GM21576 (cell line): ENCODE results near the gene CAMK2N2.
A peak's percentile ranks its signal among the peaks of the same experiment; 100 is the strongest.

Experiments
- ATAC-seq: cut with Tn5 transposase; IDR thresholded peaks from one replicate; pipeline ENCODE4 v1.9.1; 2021; ENCODE audit warnings: mild to moderate bottlenecking, moderate library complexity; ENCODE audit not compliant: unreplicated experiment

The CAMK2N2 gene

DNA sequence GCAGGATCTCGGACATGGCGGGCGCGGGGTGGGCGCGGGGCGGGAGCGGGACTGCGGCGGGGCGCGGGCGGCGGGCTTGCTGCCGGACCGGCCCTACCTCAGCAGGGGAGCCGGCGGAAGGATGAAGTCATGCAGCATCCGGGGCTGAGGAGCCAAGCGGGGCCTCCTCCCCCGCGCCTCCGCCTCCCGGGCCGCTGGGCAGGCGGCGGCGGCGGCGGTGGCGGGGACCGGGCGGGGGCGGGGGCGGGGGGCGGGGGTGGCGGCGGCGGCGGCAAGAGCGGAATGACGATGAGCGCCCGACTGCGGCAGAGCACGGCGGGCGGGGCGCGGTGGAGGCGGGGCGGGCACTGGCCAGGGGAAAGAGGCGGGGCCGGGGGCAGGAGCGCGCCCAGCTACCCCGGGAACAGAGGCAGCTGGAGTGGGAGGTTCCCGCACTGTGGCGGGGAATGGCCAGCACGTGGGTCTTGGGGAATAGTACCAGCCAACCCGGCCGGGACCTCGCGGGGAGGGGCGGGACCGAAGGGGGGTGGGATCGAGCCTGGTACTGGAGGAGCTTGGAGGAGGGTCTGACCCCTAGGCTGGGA lies at the start of gene CAMK2N2:
Gene CAMK2N2, minus strand, starts transcription at position 284 of the 584 bp plus-strand sequence. Its CDS starts 268 bp downstream, at position 16.
- no peak for ATAC-seq

DNA sequence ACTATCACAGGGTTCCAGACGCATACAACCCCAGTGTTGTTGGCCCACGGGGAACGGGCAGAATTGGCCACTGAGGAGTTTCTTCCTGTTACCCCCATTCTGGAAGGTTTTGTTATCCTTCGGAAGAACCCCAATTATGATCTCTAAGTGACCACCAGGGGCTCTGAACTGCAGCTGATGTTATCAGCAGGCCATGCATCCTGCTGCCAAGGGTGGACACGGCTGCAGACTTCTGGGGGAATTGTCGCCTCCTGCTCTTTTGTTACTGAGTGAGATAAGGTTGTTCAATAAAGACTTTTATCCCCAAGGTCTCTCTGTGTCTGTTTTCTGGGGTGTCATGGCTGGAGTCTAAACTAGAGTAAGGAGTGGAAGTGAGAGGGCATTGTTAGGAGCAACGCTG lies 47.4 kb upstream of the CAMK2N2 start:
- no peak for ATAC-seq

DNA sequence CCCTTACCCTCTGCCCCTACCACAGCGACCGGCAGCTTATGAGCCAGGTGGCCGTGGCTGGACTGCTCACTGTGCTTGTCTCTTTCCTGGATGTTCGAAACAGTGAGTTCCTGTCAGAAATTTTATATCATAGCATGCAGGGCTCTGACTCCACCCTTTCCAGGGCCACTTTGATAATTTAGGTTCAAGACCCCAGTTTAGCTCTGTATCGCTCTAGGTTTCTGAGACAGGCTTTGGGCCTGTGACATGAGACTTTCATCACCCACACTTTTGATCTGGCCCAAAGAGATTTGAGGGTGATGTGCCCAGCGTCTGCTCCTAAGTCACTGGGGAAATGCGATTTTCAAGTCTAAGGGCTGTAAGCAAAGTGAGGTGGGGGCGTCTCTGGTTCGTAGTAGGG lies 46.6 kb upstream of the CAMK2N2 start:
- no peak for ATAC-seq

DNA sequence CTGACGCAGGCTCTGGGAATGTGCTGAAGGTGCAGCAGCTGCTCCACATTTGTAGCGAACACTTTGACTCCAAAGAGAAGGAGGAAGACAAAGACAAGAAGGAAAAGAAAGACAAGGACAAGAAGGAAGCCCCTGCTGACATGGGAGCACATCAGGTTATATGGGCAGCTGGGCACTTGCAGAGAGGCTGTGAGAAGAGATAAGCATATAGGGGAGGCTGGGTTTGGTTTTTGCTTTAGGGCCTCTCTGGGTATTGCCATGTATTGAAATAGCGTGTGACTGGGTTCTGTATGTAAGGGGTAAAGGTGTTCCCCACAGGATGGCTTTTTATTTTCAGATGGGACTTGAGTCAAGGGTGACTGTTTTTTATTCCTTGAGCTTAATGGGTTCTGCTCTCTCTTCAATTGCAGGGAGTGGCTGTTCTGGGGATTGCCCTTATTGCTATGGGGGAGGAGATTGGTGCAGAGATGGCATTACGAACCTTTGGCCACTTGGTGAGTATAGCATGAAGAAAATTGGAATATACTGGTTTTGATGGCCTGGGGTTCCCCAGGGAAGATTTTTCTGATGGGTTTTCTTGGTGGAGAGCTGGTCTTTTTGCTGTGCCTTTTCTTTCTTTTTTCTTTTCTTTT lies 45.1 kb upstream of the CAMK2N2 start:
- ATAC-seq = no peak

GRCh38 chr3:184305577-184305976 lies 44.2 kb upstream of the CAMK2N2 start:
- ATAC-seq = no peak

DNA sequence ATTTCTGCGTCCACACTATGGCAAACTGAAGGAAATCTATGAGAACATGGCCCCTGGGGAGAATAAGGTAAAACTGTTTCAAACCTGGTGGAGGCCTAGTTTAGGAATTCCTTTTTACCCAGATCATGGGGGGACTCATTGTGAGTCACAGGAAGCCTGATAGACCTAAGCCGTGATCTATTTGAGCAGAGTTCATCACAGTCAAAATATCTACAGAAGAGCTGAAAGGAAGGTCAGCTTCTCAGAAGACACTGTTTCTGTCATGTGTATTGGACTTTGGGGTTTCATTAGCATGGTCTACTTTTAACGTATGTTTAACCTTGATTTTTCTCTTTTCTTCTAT lies 39.0 kb upstream of the CAMK2N2 start:
- ATAC-seq = no peak

DNA sequence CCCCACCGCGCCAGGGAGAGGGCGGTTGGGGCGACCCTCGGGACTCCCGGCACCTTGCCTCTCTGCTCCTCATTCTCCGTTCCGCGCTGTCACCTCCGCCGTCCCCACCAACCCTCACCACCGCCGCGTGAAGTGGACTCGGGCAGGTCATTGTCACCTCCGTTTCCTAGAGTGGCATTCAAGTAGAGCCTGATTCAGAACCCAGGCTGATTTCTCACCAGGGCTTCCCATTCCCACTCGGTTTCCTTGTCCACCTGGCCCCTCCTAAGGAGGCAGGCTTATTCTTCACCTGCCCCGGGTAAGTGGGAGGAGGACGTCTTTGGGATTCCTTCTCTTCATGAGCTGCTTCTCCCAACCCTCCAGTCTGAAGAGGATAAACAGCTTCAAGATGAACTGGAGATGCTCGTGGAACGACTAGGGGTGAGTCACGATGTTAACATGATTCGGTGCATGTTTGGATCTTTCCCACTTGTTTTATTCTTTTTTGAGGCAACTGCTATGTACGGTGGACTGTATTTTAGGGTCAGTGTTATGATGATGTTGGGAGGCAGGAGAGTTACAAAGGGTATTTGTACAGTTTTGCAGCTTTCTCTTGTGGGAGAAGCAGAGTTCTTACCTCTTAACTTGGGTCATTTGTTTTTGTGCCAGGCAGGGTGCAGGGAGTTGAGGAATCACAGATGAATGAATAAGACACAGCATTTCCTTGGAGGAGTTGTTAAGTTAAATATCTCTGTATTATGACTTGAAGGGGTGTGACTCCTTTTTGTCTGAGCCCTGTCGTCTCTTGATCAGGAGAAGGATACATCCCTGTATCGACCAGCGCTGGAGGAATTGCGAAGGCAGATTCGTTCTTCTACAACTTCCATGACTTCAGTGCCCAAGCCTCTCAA lies 38.4 kb upstream of the CAMK2N2 start:
- no peak for ATAC-seq

DNA sequence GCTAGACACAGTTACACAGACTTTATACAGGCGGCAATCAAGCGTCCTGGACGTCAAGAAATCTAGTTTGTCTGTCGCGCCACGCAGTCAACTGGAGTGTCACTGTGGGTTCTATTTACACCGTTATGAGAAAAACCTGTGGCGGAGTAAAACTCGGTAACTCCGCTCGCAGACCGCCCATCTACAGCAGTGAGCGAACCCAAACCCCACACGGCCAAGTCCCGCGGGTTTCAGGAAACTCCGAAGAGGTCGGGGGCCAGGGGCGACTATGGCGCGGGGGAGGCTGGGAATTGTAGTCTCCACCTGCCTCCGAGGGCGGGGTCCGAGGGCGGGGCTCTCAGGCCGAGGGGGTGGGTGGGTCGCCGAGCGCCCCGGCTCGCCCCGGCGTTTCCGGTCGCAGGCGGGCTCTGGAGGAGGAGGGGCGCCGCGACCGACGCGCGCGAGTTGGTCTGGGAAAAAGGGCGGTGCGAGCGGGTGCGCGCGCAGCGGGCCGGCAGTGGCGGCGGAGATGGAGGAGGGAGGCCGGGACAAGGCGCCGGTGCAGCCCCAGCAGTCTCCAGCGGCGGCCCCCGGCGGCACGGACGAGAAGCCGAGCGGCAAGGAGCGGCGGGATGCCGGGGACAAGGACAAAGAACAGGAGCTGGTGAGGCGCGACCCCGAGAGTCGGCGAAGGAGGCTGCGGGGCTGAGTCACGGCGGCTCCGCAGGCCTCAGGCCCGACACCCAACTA lies 37.6 kb upstream of the CAMK2N2 start, which contains the start of gene PSMD2:
Gene PSMD2, plus strand, starts transcription at position 483 of the 729 bp plus-strand sequence. Its CDS starts 26 bp downstream, at position 509.
- peak; percentile 92 for ATAC-seq

DNA sequence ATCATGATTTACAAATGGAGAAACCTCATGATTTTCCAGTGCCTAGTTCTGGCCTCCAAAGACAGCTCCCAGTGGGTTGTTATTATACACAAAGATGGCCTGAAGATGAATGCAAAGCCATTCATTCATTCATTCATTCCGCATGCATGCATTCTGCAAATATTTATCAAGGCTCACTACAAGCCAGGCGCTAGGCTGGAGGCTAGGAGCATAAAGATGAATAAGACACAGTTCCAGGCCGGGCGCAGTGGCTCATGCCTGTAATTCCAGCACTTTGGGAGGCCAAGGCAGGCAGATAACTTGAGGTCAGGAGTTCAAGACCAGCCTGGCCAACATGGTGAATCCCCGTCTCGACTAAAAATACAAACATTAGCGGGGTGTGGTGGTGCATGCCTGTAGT lies 35.3 kb upstream of the CAMK2N2 start:
- ATAC-seq = no peak

GRCh38 chr3:184295771-184296170 lies 34.4 kb upstream of the CAMK2N2 start:
- ATAC-seq = no peak

DNA sequence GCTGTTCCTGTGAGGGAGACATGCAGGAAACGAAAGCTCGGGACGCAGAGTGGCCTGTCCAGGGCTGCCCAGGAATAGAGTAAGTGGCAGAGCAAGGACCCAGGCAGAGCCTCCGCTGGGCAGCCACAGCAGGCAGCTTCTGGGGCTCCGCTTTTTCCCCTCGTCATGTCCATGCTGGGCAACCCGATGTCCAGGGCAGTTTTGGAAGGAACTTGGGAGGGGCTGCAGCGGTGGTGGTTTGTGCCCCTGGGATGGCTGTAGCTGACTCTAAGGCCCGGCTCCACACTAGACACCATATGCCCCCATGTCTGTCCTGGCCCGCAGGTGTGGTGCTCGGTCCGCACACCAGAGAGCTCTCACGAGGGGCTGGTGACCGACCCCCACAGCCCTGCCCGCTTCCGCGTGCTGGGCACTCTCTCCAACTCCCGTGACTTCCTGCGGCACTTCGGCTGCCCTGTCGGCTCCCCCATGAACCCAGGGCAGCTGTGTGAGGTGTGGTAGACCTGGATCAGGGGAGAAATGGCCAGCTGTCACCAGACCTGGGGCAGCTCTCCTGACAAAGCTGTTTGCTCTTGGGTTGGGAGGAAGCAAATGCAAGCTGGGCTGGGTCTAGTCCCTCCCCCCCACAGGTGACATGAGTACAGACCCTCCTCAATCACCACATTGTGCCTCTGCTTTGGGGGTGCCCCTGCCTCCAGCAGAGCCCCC lies 30.5 kb upstream of the CAMK2N2 start:
- ATAC-seq = no peak

DNA sequence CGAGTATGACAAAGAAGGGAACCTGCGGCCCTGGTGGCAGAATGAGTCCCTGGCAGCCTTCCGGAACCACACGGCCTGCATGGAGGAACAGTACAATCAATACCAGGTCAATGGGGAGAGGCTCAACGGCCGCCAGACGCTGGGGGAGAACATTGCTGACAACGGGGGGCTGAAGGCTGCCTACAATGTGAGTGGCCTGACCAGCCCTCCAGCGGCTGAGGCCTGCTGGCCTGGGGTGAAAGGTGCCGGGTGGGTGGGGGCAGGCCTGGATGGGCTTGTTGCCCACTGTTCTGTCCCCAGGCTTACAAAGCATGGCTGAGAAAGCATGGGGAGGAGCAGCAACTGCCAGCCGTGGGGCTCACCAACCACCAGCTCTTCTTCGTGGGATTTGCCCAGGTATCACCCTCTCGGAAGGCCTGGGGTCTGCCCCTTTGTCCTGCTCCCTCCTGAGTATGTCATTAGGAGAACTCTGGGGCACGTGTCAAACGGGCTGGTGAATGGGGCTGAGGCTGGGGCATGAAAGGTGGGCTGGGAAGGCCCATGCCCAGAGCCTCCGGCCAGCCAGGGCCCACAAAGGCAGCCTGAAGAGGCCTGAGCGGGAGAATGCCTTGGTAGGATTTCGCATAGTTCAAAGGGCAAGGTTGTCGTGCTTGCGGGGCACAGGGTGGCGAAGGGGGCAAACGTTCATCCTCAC lies 29.8 kb upstream of the CAMK2N2 start:
- ATAC-seq = no peak

DNA sequence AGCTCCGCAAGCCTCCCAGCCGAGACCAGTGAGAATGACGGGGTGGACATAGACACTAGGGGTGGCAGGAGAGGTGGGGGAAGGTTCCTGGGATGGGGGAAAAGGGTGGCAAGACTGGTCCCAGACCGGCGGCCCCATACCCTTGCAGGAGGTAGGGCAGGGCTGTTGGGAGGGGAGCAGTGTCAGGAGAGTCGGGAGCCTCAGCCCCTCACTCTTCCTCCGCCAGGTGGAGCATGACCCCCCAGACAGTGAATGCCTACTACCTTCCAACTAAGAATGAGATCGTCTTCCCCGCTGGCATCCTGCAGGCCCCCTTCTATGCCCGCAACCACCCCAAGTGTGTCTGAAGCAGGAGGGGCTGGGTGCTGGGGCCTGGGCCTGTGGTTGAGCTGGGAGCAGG lies 29.0 kb upstream of the CAMK2N2 start:
- ATAC-seq = no peak

DNA sequence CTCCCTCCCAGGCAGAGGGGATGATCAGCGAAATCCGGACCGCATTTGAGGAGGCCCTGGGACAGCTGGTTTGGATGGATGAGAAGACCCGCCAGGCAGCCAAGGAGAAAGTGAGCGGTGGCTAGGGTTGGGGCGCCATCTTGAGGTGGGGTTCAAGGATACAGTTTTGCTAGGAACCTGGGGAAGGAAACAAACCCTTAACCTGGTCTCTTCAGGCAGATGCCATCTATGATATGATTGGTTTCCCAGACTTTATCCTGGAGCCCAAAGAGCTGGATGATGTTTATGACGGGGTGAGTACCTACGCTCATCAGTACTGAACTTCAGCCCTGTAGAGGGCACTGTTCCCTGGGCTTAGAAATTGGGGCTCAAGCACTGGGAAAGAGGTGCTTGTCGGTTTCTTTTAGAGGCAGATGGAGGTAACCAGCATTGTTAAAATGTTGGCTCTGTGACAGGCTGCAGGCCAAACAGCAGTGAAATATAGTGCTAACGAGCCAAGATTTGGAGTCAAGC lies 28.1 kb upstream of the CAMK2N2 start:
- no peak for ATAC-seq

DNA sequence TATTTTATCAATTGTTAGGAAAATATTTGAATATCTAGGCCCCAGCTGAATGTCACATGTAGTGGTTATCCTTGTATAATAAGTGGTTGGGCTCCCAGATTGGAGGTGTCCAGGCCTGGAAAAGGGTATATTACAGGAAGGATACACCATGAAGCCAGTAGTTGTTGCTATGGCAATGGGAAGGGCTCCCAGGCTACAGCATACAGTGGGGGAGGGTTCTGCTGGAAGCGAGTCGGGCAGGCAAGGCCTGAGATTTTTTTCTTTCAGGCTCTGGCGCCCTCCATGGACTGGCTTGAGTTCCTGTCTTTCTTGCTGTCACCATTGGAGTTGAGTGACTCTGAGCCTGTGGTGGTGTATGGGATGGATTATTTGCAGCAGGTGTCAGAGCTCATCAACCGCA lies 23.3 kb upstream of the CAMK2N2 start:
- ATAC-seq = no peak

DNA sequence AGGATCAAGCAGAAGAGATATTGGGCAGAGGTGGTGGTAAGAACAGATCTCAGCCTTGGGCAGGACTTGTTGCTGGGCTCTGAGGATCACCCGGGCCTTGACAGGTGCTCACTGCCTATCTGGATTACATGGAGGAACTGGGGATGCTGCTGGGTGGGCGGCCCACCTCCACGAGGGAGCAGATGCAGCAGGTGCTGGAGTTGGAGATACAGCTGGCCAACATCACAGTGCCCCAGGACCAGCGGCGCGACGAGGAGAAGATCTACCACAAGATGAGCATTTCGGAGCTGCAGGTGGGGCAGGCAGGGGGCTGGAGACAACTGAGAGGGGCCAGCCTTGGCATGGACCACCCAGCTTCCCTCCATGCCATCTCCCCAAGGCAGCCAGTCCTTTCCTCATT lies 22.3 kb upstream of the CAMK2N2 start:
- ATAC-seq = no peak

- ATAC-seq = no peak
These were observed 21.6 kb upstream of the CAMK2N2 start for GRCh38 chr3:184282941-184283340.

GRCh38 chr3:184277366-184277765 lies 16.0 kb upstream of the CAMK2N2 start:
- ATAC-seq = no peak

GRCh38 chr3:184275961-184276910 lies 14.9 kb upstream of the CAMK2N2 start, which contains the start of gene ECE2:
TSS of gene ECE2 (plus strand) at chr3:184276022. CDS start at chr3:184276154, 132 bp downstream.
- ATAC-seq = no peak
